Airway epithelial cell (primary cell): ENCODE measurements around the gene RBMS3. TPM values are rescaled to one million over a fixed set of nuclear protein-coding genes. Genes with fewer than 3 reads are reported as not detected.

ENCODE experiments used
- total RNA-seq: library from RNA; depleted of rRNA; stranded (reverse); fragments of >200 nt; gene quantifications from 2 replicates; pipeline ENCODE4 v1.2.3, GENCODE V29; 2015

RBMS3 gene
- total RNA-seq: 9.4 and 28.3 TPM in 2 replicates

DNA sequence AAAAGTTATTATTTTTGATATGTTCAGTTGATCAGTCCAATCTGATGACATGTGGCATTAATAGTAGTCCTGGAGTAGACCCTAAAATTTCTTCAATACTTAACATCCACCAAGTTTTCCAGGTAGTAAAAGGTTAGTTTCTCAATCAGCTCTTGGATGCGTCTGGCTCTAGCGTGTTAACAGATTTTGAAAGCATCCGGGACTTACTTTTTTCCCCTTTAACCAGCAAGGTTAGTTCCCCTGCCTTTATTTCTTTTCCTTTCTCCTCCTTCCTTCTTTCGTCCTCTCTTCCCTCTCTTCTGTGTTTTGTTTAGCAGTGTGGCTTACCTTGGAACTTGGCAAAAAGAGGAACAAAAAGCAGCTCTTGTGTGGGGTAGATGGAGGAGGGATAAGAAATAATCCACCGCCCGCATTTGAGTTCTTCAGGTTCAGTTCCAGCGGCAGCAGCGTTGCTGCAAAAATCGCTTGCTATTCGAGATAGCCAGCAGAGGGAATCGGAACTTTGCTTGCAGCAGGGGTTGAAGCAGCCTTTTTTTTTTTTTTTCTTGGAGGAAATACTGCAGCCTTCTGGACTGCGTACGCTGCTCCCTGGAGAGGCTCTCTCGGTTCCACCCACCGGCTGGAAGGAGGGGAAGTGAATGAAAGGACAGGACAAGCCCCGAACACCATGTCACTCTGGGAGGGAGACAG lies at the start of gene RBMS3:
TSS of gene RBMS3 (plus strand) at position 668 of the 690 bp plus-strand sequence.

